A549 (cell line): Measurements from ENCODE around the gene MFNG. TPM values are rescaled to one million over a fixed set of nuclear protein-coding genes. Genes with fewer than 3 reads are reported as not detected.
A peak's percentile ranks its signal among the peaks of the same experiment; 100 is the strongest.
"Not testable (repeated sequence)": the region's sequence is repeated elsewhere in the genome, so short reads cannot be mapped to it uniquely, and the experiment has no call there.

Source experiments
- ATAC-seq, 2 experiments: fragments of 200-7000 bp in 1 of 2; fragments of >200 bp in 1 of 2; cut with Nextera tagmentation in 1 of 2; cut with Tn5 transposase in 1 of 2; 3 replicates each; pipeline versions ENCODE4 v1.8.0 to v1.9.1; 2018 to 2020; ENCODE audit warnings: mild to moderate bottlenecking in 1 of 2, moderate library complexity in 1 of 2
- CTCF ChIA-PET: fragments of 300-600 bp; sonication (Branson Sonifier 250); formaldehyde crosslinking; extraction: SDS; loops from one replicate; lab custom pipeline; 2021; ENCODE audit warnings: antibody characterized with exemption, inconsistent platforms; lab: Yijun Ruan, JAX
- POLR2A ChIA-PET: fragments of 350-600 bp; formaldehyde crosslinking; extraction: SDS; loops from one replicate; lab custom pipeline; 2021; ENCODE audit warnings: antibody characterized with exemption, inconsistent platforms; lab: Yijun Ruan, JAX
- DNase-seq, 2 experiments: peaks; one replicate each; pipeline versions ENCODE4 v3.0.0 to v3.0.0-alpha.2; 2011 to 2016; ENCODE audit warnings: low read depth in 1 of 2, low spot score in 1 of 2
- FAIRE-seq: peaks from 2 replicates; lab custom pipeline; 2011; peaks lifted over from hg19 to GRCh38; lab: Jason Lieb, UNC
- H3K27ac ChIP-seq, 2 experiments: fragments of >200 bp; sonication (Bioruptor Twin); formaldehyde crosslinking; 3 replicates each; pipeline ENCODE4 v1.5.1; 2016 to 2017
- H3K4me1 ChIP-seq: fragments of >200 bp; sonication (Bioruptor Twin); formaldehyde crosslinking; 3 replicates; pipeline ENCODE4 v1.6.1; 2016
- H3K4me2 ChIP-seq: fragments of >200 bp; sonication (Bioruptor Twin); formaldehyde crosslinking; 3 replicates; pipeline ENCODE4 v1.6.1; 2016
- H3K4me3 ChIP-seq: fragments of >200 bp; sonication (Bioruptor Twin); formaldehyde crosslinking; 3 replicates; pipeline ENCODE4 v1.5.1; 2016
- H3K9me3 ChIP-seq: fragments of >200 bp; sonication (Bioruptor Twin); formaldehyde crosslinking; 3 replicates; pipeline ENCODE4 v1.6.1; 2016
- CBX8 ChIP-seq: fragments of 200-600 bp; sonication (generic); IDR thresholded peaks from 2 replicates; pipeline ENCODE4 v1.6.1; 2016
- CHD2 ChIP-seq: fragments of 150-350 bp; IDR thresholded peaks from 2 replicates; pipeline ENCODE4 v1.6.1; 2014; ENCODE audit warnings: low read length; ENCODE audit not compliant: partially characterized antibody
- ESRRA ChIP-seq: fragments of 150-350 bp; IDR thresholded peaks from 2 replicates; pipeline ENCODE4 v1.6.1; 2014; ENCODE audit warnings: mild to moderate bottlenecking, low read length, borderline replicate concordance
- FOSL2 ChIP-seq, 2 experiments: fragments of 450-650 bp in 1 of 2; fragments of >200 bp in 1 of 2; sonication (Bioruptor Twin) in 1 of 2; formaldehyde crosslinking; IDR thresholded peaks; 2 replicates each; pipeline versions ENCODE4 v1.5.0 to v1.6.1; 2016 to 2020; ENCODE audit warnings: mild to moderate bottlenecking in 1 of 2, moderate library complexity in 1 of 2
- HDAC2 ChIP-seq: fragments of 200-600 bp; sonication (generic); IDR thresholded peaks from 2 replicates; pipeline ENCODE4 v1.6.1; 2016
- HEYL ChIP-seq: fragments of 250-450 bp; sonication (Bioruptor Pico); IDR thresholded peaks from 2 replicates; pipeline ENCODE4 v1.8.0; 2021; ENCODE audit warnings: mild to moderate bottlenecking, moderate library complexity
- HOXA7 ChIP-seq: fragments of 250-450 bp; sonication (Bioruptor Pico); IDR thresholded peaks from 2 replicates; pipeline ENCODE4 v1.5.0; 2020; ENCODE audit warnings: mild to moderate bottlenecking, moderate library complexity
- HOXB5 ChIP-seq: fragments of 250-450 bp; sonication (Bioruptor Pico); IDR thresholded peaks from 2 replicates; pipeline ENCODE4 v1.5.0; 2020; ENCODE audit warnings: mild to moderate bottlenecking, moderate library complexity
- KDM1A ChIP-seq: fragments of 200-600 bp; sonication (generic); IDR thresholded peaks from 2 replicates; pipeline ENCODE4 v1.6.1; 2016; ENCODE audit warnings: low read depth, mild to moderate bottlenecking
- MYC ChIP-seq: IDR thresholded peaks from 2 replicates; pipeline ENCODE4 v1.6.1; 2012; ENCODE audit warnings: mild to moderate bottlenecking, inconsistent platforms, low read length, improper control_type of control experiment, borderline replicate concordance
- PHF8 ChIP-seq: fragments of 200-600 bp; sonication (generic); IDR thresholded peaks from 2 replicates; pipeline ENCODE4 v1.6.1; 2016; ENCODE audit warnings: low read depth, mild to moderate bottlenecking, antibody characterized with exemption, moderate library complexity, borderline replicate concordance
- RAD21 ChIP-seq, 2 experiments: fragments of >200 bp in 1 of 2; sonication (Bioruptor Twin) in 1 of 2; formaldehyde crosslinking in 1 of 2; IDR thresholded peaks in 1 of 2; conservative IDR thresholded peaks in 1 of 2; 2 replicates in 1 of 2; 3 replicates in 1 of 2; pipeline ENCODE4 v1.6.1; 2012 to 2018; ENCODE audit warnings: inconsistent platforms in 1 of 2
- TFCP2L1 ChIP-seq: fragments of 250-450 bp; sonication (Bioruptor Pico); IDR thresholded peaks from 2 replicates; pipeline ENCODE4 v1.5.0; 2021; ENCODE audit warnings: mild to moderate bottlenecking
- ZSCAN20 ChIP-seq: fragments of 250-450 bp; sonication (Bioruptor Pico); IDR thresholded peaks from 2 replicates; pipeline ENCODE4 v1.8.0; 2022; ENCODE audit warnings: mild to moderate bottlenecking, moderate library complexity
- WGBS: methylation state at CpG from one replicate; pipeline ENCODE4 v1.1.6; 2017; ENCODE audit errors: missing lambda C conversion rate; 5-methylcytosine and 5-hydroxymethylcytosine counted together
- polyA plus RNA-seq, 4 experiments: library from polyadenylated mRNA; depleted of rRNA in 3 of 4; stranded (reverse); fragments of >200 nt; fragmentation: RNase III in 1 of 4; extraction: RNeasy Plus Mini Kit Qiagen cat#74134 plus additional on column Dnase treatment in 1 of 4; gene quantifications; 2 replicates in 3 of 4; 3 replicates in 1 of 4; pipeline ENCODE4 v1.2.3, GENCODE V29; 2011 to 2017
- TF ChIP-seq, protein P1 (sequence below): fragments of 150-350 bp; IDR thresholded peaks from 2 replicates; pipeline ENCODE4 v1.6.1; 2014; ENCODE audit warnings: low read depth, mild to moderate bottlenecking, low read length
- TF ChIP-seq, protein P2 (sequence below): fragments of >200 bp; sonication (Bioruptor Twin); formaldehyde crosslinking; IDR thresholded peaks from 3 replicates; pipeline ENCODE4 v1.5.1; 2016

Gene MFNG
- polyA plus RNA-seq, 2 of the 4 experiments (the other 2 are of a cell fraction), result 1.2 to 1.8 TPM

DNA sequence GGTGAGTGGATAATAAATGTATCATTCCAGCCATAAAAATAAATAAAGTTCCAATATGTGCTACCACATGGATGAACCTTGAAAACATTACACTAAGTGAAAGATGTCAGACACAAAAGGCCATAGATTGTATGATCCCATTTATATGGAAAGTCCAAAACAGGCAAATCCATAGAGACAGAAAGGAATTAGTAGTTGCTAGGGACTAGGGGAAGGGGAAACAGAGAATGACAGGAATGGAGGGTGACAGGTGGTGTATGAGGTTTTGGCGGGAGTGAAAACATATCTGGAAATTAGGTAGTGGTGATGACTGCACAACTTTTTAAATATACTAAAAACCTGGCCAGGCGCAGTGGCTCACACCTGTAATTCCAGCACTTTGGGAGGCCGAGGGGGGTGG lies 48.3 kb upstream of the MFNG start (continued):
- TF ChIP-seq ESRRA, result no peak

DNA sequence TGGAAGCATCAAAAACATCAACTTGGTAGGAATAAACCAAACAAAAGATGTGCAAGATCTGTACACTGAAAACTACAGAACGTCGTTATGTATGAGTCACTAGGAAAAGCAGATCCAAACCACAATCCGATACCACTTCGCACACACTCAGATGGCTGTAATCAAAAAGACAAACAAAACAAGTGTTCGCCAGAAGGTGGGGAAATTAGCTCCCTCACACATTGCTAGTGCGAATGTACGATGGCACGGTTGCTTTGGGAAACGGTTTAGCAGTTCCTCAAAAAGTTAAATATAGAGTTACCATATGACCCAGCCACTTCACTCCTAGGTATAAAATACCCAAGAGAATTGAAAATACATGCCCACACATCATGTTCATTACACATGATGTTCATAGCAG lies 47.8 kb upstream of the MFNG start:
- WGBS, result 31% methylated on average over 9 of the region's 9 CpGs
- no peak for TF ChIP-seq FOSL2 (IDR thresholded peaks at IDR 0.05)
- TF ChIP-seq FOSL2 (CRISPR knock-in tag; IDR thresholded peaks at IDR 0.05), result peak; percentile 22; the same call in 1 of the 2 replicates
- no peak for TF ChIP-seq HOXB5
- POLR2A ChIA-PET, result no interaction called here
- CTCF ChIA-PET, result interaction anchor here (2.5 kb wide), 1 partner anchor 33 kb away, joined by 12 read pairs; no protein-coding TSS in a partner anchor
- peak overlapping the region; percentile 44 for H3K4me2 ChIP-seq
- FAIRE-seq (no peak), ATAC-seq (no peak), DNase-seq (no peak)
- H3K27ac ChIP-seq, result no peak overlapping the region
- H3K4me1 ChIP-seq, result peaks cover 16% of the 10 kb centered on the region
- H3K9me3 ChIP-seq, result no peaks in the 10 kb centered on the region
- no peak overlapping the region for H3K4me3 ChIP-seq

DNA sequence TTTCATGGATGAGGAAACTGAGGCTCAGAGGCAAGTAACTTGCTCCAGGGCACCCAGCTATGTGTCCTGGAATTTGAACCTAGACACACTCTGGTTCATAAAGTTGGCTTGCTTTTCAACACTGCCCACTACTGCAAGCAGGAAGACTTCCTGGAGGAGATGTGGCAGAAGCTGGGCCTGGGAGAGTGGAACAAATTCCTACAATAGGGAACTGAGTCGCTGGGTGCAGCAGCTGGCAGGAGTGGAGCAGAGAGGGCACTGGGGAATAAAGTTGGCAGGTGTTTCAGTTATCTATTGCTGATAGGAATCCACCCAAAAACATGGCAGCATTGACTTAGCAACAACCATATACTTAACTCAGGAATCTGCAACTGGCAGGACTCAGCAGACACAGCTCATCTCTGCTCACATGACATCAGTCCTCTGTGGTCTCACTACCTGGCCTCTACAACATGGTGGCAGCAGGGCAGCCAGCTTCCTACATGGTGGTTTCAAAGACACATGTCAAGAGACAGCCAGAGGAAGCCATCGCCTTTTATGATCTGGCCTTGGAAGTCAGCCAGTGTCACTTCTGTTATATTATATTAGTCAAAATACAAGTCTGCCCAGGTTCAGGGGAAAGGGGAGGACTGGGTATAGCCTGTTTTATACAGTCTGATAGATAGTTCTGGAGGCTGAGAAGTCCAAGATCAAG lies 43.6 kb upstream of the MFNG start:
- FAIRE-seq, result no peak
- TF ChIP-seq, protein P1, sequence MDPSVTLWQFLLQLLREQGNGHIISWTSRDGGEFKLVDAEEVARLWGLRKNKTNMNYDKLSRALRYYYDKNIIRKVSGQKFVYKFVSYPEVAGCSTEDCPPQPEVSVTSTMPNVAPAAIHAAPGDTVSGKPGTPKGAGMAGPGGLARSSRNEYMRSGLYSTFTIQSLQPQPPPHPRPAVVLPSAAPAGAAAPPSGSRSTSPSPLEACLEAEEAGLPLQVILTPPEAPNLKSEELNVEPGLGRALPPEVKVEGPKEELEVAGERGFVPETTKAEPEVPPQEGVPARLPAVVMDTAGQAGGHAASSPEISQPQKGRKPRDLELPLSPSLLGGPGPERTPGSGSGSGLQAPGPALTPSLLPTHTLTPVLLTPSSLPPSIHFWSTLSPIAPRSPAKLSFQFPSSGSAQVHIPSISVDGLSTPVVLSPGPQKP, result no peak
- TF ChIP-seq CHD2, result no peak
- peaks cover 37% of the 10 kb centered on the region for H3K4me1 ChIP-seq

DNA sequence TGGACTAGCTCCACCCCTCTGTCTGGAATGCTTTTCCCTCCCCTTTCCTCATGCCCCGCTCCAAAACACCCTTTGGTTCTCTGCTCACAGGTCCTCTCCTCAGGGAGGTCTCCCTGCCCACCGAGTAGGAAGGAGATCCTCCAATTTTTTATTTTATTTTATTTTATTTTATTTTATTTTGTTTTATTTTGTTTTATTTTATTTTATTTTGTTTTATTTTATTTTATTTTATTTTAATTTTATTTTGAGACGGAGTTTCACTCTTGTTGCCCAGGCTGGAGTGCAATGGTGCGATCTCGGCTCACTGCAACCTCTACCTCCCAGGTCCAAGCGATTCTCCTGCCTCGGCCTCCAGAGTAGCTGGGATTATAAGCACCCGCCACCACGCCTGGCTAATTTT lies 41.8 kb upstream of the MFNG start:
- CTCF ChIA-PET, result interaction anchor here (1.0 to 4.9 kb wide), 7 partner anchors 12 to 335 kb away, joined by 3 to 34 read pairs (median 4); no protein-coding TSS in a partner anchor

More for the DNA sequence above, 43.6 kb upstream of the MFNG start:
- ATAC-seq, result no peak
- DNase-seq, result no peak
- Histone ChIP-seq H3K27ac (no peak overlapping the region), H3K4me3 (no peak overlapping the region), H3K9me3 (no peaks in the 10 kb centered on the region), H3K4me2 (no peak overlapping the region)
- CTCF ChIA-PET, result interaction anchor here (0.9 to 4.9 kb wide), 3 partner anchors 10 to 63 kb away, joined by 3 to 34 read pairs (median 6); no protein-coding TSS in a partner anchor
- POLR2A ChIA-PET, result no interaction called here
- 94% methylated on average over 2 of the region's 2 CpGs for WGBS

DNA sequence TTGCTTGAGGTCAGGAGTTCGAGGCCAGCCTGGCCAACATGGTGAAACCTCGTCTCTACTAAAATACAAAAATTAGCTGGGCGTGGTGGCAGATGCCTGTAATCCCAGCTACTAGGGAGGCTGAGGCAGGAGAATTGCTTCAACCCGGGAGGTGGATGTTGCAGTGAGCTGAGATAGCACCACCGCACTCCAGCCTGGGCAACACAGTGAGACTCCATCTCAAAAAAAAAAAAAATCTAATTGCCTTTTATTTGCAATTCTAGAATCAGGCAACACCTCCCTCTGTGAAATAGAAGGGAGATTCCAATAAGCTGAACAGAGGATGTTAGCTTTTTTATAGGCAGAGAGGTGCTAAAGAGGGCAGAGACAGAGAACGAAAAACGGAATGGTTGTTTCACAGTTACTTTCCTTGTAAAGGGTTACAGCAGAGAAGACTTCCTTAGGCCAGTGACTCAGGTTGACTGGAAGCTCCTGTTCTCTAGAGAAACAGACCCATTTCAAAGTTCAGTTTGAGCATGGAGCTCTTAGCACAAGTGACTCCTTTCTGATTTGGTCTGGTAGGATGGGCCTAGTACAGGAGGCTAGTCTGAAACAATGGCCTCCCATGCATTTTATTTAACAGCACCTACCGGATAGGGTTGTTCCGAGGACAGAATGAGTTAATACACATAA lies 41.0 kb upstream of the MFNG start:
- Histone ChIP-seq H3K4me1 (peaks cover 29% of the 10 kb centered on the region), H3K27ac (peak overlapping the region in 1 of 2 experiments; percentile 90; a peak in 3 of 6 replicates)
- CTCF ChIA-PET, result interaction anchor here (0.6 to 4.9 kb wide), 9 partner anchors 12 to 1306 kb away, joined by 3 to 34 read pairs (median 4); no protein-coding TSS in a partner anchor
- H3K4me3 ChIP-seq, FAIRE-seq, H3K4me2 ChIP-seq, POLR2A ChIA-PET, H3K9me3 ChIP-seq, DNase-seq, ATAC-seq: not testable (repeated sequence)
- 97% methylated on average over 9 of the region's 9 CpGs for WGBS

More for the DNA sequence above, 41.8 kb upstream of the MFNG start:
- peak overlapping the region in 1 of 2 experiments; percentile 90; a peak in 2 of 6 replicates for H3K27ac ChIP-seq
- DNase-seq, ATAC-seq, H3K9me3 ChIP-seq, POLR2A ChIA-PET, H3K4me3 ChIP-seq, H3K4me2 ChIP-seq, FAIRE-seq: not testable (repeated sequence)
- 97% methylated on average over 9 of the region's 9 CpGs for WGBS
- H3K4me1 ChIP-seq, result peaks cover 29% of the 10 kb centered on the region

DNA sequence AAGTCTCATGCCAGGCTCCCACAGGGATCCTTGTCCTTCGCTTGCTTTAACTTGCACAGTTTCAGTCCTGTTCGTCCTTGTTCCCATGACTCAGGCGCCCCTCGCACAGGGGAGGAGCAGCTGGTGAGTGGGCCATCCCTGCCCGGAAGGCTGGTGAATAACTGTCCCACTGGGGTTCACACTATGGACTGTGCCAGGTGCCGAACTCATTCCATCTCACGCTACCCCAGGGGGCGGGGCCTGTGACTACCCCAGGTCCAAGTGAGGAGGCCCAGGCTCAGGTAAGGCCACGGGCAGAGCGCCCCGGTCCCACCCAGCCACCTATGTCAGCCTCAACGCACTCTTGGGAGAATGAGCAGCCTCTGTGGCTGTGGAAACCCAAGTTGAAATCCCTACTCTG lies 40.2 kb upstream of the MFNG start:
- Histone ChIP-seq H3K4me2 (peak overlapping the region; percentile 84; the same call in 1 of the 3 replicates), H3K4me1 (peaks cover 29% of the 10 kb centered on the region), H3K27ac (peak overlapping the region; percentile 89 to 90; a peak in 5 of 6 replicates), H3K4me3 (no peak overlapping the region), H3K9me3 (no peaks in the 10 kb centered on the region)
- ATAC-seq, result peak in 1 of 2 experiments; percentile 10; a peak in 2 of 6 replicates
- TF ChIP-seq KDM1A (no peak), MYC (no peak), CBX8 (no peak), HDAC2 (no peak), HEYL (CRISPR knock-in tag) (no peak), PHF8 (no peak), ZSCAN20 (CRISPR knock-in tag) (no peak), RAD21 (conservative IDR thresholded peaks at IDR 0.05 in 1 of 2, IDR thresholded peaks at IDR 0.05 in 1 of 2) (no peak), TFCP2L1 (CRISPR knock-in tag) (no peak), HOXA7 (CRISPR knock-in tag) (no peak)
- TF ChIP-seq, protein P2, sequence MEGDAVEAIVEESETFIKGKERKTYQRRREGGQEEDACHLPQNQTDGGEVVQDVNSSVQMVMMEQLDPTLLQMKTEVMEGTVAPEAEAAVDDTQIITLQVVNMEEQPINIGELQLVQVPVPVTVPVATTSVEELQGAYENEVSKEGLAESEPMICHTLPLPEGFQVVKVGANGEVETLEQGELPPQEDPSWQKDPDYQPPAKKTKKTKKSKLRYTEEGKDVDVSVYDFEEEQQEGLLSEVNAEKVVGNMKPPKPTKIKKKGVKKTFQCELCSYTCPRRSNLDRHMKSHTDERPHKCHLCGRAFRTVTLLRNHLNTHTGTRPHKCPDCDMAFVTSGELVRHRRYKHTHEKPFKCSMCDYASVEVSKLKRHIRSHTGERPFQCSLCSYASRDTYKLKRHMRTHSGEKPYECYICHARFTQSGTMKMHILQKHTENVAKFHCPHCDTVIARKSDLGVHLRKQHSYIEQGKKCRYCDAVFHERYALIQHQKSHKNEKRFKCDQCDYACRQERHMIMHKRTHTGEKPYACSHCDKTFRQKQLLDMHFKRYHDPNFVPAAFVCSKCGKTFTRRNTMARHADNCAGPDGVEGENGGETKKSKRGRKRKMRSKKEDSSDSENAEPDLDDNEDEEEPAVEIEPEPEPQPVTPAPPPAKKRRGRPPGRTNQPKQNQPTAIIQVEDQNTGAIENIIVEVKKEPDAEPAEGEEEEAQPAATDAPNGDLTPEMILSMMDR, result no peak
- POLR2A ChIA-PET, result no interaction called here
- CTCF ChIA-PET, result interaction anchor here (0.9 to 1.4 kb wide), 4 partner anchors 12 to 55 kb away, joined by 3 to 7 read pairs (median 4); no protein-coding TSS in a partner anchor
- 79% methylated on average over 8 of the region's 12 CpGs for WGBS
- DNase-seq, result no peak
- FAIRE-seq, result no peak
